ENCODE results near the gene KIRREL3.

Gene KIRREL3

GRCh38 chr11:126766440-126766839 lies 234.1 kb downstream of the KIRREL3 start:
- DNase-seq, result no peak

DNA sequence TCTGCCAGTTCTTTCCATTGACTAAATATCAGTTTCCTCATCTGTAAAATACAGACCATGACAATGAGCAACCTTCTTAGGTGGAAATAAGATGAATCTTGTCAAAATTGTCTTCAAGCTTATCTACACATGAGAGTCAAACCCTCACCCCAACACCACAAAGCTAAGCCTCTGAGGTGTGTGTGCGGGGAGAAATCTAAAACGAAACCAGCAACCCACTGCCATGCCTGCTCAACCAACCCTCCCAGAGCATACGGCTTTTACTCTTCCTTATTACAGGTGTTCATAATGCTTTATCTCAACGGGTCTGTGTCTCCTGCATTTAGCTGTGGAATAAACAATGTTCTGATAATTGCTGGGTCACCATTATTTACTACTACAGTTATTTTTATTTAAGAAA lies 235.4 kb downstream of the KIRREL3 start:
- DNase-seq, result no peak

DNA sequence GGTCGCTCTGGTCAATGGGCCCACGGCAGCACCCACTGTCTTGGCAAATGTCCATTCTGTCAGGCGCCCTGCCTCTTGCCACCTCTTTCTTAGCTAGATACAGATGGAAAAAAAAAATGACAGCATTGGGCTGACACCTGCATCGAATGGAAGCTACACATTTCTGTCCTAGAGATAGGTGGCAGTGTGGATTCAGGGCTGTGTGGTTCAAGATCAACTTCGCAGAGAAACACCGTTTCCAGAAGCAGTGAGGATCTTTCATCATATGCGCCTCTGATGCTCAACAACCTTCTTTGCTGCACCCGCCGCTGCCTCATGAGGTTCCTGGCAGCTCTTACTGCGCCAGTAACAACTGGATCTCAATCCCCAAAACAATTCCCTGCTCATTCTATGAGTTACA lies 236.3 kb downstream of the KIRREL3 start:
- DNase-seq, result no peak

GRCh38 chr11:126756855-126757254 lies 243.7 kb downstream of the KIRREL3 start:
- DNase-seq, result no peak

- DNase-seq, result no peak
Measured at GRCh38 chr11:126756421-126756820, 244.1 kb downstream of the KIRREL3 start.

DNA sequence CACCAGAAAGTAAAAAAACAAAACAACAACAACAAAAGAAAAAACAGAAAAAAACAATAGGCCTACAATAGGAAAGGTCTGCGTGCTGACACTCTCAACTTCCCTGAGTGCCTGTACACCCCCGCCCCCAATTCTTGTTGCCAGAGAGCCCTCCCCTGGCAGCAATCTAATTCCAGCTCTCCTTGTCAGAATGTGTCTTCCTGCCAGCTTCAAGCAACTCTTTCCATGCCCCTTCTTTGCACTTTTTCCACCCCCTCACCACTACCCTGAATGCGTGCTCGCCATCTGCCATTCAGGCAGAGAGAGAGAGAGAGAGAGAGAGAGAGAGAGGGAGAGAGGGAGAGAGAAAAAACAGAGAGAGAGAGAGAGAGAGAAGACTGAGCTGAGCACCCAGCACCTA lies 245.0 kb downstream of the KIRREL3 start:
- DNase-seq, result no peak

- DNase-seq, result no peak
Measured at GRCh38 chr11:126754591-126755426, 245.8 kb downstream of the KIRREL3 start.

DNA sequence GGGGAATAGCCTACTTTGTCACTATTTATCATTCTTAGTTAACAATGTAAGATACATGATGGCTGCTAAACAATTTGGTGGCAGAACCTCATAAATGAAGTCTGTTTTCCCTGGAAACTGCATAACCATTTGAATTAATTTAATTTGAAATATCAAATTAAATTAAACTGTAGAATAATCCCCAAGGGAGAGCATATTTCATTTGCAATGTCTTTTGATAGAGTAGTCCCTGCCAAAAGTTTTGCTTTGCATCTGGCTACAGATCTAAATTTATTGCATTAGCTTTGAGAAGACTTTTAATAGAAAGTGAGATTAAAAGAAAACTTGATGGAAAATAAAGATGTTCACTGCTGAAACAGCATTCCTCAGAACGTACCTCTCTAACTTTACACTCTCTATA lies 246.6 kb downstream of the KIRREL3 start:
- DNase-seq, result no peak

DNA sequence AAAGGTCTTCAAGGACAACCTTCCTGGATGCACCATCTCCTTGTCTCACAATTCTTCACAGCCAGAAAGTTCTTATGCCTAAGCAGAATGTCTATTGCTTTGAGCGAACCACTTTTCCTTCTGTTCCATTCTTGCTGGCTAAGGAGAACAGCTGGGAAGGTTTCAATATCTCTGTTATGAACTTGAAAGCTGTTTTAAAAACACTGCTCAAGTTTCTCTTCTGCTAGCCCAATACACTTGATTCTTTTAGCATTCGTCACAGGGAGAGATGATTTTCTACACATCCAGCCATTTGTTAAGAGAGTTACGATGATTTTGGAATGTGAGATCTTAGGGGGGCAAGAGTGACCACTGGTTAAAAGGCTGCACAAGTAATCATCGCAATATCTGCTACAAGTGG lies 249.3 kb downstream of the KIRREL3 start:
- no peak for DNase-seq

DNA sequence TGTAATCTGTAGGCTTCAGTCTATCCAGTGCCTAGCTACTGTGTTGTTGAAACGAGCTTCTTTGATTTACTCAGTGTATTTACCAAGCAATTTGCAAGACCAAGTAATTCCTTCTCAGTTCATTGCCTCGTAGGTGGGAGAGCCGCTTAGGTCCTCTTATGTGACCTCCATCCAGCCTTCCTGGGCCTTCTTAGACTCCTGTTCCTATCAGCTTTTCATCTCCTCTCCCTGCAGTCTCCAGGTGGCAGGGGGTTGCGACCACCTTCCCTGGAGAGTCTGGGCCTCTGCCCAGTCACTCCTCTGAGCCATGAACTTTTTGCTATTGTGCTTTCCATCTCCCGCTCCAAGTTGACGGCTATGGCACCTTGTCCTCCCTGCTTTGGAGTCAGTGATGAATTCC lies 251.8 kb downstream of the KIRREL3 start:
- DNase-seq, result no peak

GRCh38 chr11:126748100-126748791 lies 252.3 kb downstream of the KIRREL3 start:
- peak; percentile 37 for DNase-seq

GRCh38 chr11:126747315-126747714 lies 253.3 kb downstream of the KIRREL3 start:
- no peak for DNase-seq

- no peak for DNase-seq
Measured at GRCh38 chr11:126746443-126746842, 254.1 kb downstream of the KIRREL3 start.

GRCh38 chr11:126744699-126745098 lies 255.9 kb downstream of the KIRREL3 start:
- no peak for DNase-seq

DNA sequence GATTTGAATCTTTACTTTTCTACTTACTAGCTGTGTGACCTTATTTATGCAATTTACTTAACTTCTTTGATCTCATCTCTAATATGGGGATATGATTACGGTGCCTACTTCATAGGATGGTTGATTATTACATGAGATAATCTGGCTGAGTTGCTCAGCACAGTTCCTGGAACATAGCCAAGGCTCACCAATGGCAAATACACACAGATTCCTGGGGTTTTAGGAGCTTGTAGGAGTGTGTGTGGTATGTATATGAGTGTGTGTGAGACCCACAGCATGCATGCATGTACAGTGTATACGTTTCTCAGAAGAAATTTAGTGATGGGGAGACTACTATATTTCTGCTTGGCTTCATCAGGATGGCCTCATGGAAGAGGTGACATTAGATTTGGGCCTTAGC lies 256.9 kb downstream of the KIRREL3 start:
- DNase-seq, result no peak

GRCh38 chr11:126742582-126742981 lies 258.0 kb downstream of the KIRREL3 start:
- no peak for DNase-seq

- no peak for DNase-seq
Measured at GRCh38 chr11:126740846-126741245, 259.7 kb downstream of the KIRREL3 start.

GRCh38 chr11:126739499-126740145 lies 260.9 kb downstream of the KIRREL3 start:
- DNase-seq, result no peak

DNA sequence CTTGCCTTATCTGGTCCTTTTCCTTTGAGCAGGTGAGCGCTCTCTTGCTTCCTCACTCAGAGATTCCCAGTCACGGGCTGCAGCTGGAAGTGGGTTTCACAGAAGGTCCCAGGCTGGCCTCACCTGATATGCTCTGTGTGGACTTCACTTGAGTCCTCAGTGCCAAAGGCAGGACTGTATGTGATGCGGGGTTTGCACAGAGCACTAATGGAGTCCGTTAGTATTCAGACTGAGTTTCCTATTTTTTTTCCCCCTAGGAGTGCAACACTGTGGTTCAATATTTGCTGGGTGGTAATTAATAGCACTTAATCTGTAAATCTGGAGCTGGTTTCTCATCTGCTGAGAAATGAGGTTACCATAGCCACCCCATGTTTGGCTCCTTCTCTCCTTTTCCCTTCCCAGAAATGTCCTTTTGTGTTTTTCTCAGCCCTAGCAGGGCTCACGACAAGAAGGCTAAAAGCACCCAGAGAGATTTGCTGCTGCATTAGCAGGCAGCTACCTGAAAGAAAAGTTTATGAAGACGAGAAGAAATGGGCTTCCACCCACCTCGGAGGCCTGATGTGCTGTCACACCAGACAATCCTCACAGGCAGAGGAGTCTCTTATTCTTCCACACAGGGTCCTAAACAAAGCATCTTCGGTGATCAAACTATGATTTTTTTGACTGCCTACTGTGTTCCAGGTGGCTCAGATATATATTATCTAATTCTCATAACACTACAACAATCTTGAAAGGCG lies 262.1 kb downstream of the KIRREL3 start:
- DNase-seq, result no peak

DNA sequence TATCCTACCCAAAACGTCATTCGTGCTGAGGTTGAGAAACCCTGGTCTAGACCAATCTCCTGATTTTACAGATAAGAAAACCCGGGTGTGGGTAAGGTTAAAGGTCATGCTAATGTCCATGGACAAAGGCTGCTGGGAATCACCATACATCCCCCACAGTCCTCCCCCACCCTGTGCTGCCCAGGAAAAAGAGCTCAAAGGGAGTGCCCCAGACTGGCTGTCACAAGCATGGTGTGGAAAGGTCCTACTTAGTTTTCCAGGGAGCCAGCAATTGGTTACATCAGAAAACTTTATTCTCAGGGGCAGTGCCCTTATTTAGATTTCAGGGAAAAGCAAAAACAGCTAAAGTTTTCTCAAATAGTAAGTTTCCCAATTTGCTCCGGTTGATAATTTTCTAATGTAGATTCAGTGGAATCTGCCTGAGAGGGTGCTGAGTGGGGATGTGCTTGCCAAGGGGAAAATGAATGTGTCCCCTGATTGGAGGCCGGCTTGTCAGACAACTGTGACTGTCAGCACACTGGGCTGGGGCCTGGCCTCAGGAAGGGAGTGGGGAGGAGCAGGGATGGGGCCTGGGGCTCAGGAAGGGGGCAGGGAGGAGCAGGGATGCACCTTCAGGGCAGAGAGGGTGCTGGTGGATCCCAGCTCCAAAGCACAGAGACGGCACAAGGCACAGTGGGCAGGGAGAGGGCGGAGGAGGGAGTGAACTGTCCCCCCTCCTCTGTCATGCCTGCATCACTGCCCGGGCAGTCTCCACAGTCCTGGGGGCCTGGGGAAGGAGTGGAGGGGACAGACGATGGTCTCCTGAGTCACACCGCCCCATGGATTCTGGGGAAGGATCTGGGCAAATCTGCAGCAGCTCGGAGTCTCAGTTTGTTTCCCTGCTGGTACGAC lies 263.6 kb downstream of the KIRREL3 start:
- DNase-seq, result no peak

DNA sequence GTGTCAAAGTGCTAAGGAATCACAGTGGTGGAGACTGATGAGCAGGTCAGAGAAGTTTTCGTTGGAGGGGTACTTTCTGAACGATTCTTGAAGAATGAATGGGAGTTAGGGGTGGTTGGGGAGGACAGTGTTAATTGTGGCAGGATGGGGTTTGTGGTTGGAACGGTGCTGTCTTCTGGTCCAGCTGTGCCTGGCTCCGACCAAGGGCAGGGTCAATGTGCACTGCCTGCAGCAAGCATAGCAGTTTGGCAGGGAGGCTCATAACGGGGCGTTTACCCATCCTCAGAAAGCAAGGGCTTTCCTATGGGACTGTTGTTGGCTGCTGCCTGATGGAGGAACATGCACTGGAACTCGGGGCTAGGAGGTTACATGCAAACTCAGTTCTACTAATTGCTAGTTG lies 265.8 kb downstream of the KIRREL3 start:
- no peak for DNase-seq

DNA sequence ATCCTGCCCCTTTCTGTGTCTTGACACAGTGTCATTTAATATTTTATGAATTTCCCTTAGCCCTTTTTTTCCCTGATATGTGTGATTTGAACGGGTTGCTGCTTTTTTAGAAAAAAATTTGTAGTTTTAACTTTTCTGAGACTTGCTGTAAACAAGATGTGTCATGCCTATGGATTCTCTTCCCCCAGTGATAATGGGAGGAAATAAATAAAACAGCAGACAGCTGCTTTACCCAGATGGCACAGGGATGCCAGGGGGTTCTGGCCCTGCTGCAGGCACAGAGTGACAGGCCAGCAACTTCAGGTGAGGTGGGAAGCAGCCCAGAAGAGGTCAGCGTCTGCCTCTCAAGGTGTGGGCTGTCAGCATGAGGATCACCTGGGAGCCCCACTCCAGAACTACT lies 266.9 kb downstream of the KIRREL3 start:
- no peak for DNase-seq

Measured in hematopoietic multipotent progenitor cell treated with erythropoietin and hydrocortisone succinate and interleukin-3 and kit ligand, for 8 days (in vitro differentiated cells).